IgD-negative memory B cell (primary cell): ENCODE measurements around the gene RAB28. TPM values are rescaled to one million over a fixed set of nuclear protein-coding genes. Genes with fewer than 3 reads are reported as not detected.
A peak's percentile ranks its signal among the peaks of the same experiment; 100 is the strongest.

Experiments
- H3K27ac Mint-ChIP-seq, 3 donors: one replicate each; pipeline ENCODE4 v1.8.0; 2020 to 2022; ENCODE audit warnings: mild to moderate bottlenecking in 3 of 3, mixed read lengths in 3 of 3, moderate library complexity in 1 of 3
- H3K27me3 Mint-ChIP-seq: one replicate; pipeline ENCODE4 v1.8.0; 2021; ENCODE audit warnings: mixed read lengths
- H3K36me3 Mint-ChIP-seq: one replicate; pipeline ENCODE4 v1.8.0; 2020; ENCODE audit warnings: mild to moderate bottlenecking, mixed read lengths
- H3K4me1 Mint-ChIP-seq, 3 donors: one replicate each; pipeline ENCODE4 v1.8.0; 2020 to 2022; ENCODE audit warnings: mixed read lengths in 3 of 3, mild to moderate bottlenecking in 1 of 3
- H3K4me3 Mint-ChIP-seq, 4 donors: one replicate each; pipeline ENCODE4 v1.8.0; 2020 to 2022; ENCODE audit warnings: mild to moderate bottlenecking in 4 of 4, mixed read lengths in 4 of 4, moderate library complexity in 3 of 4
- H3K9me3 Mint-ChIP-seq, 3 donors: one replicate each; pipeline ENCODE4 v1.8.0; 2020 to 2021; ENCODE audit warnings: mixed read lengths in 3 of 3, mild to moderate bottlenecking in 1 of 3
- polyA plus RNA-seq: library from polyadenylated mRNA; unstranded; fragments of 300-500 nt; fragmentation: Illumina TruSeq; gene quantifications from one replicate; pipeline ENCODE4 v1.2.3, GENCODE V29; 2021

Gene RAB28
- polyA plus RNA-seq, 1 donor from 2014 or later, result 12.1 TPM

- H3K9me3 Mint-ChIP-seq, result peaks cover 0 to 8% (median 6%) of the 10 kb centered on the region in 3 donors
- H3K36me3 Mint-ChIP-seq, result peaks cover 7% of the 10 kb centered on the region
Measured at GRCh38 chr4:13348216-13348615, 135.9 kb downstream of the RAB28 start.

GRCh38 chr4:13347517-13348125 is 136.5 kb downstream of the RAB28 start:
- peaks cover 3% of the 10 kb centered on the region for H3K36me3 Mint-ChIP-seq

More at GRCh38 chr4:13348216-13348615, 135.9 kb downstream of the RAB28 start:
- Mint-ChIP-seq H3K27ac (no peak overlapping the region), H3K4me3 (no peak overlapping the region), H3K27me3 (no peaks in the 10 kb centered on the region), H3K4me1 (no peaks in the 10 kb centered on the region)

GRCh38 chr4:13344216-13344615 is 139.9 kb downstream of the RAB28 start:
- H3K27me3 Mint-ChIP-seq, result no peaks in the 10 kb centered on the region
- no peaks in the 10 kb centered on the region for H3K4me1 Mint-ChIP-seq
- H3K9me3 Mint-ChIP-seq, result peaks cover 0 to 5% (median 0%) of the 10 kb centered on the region in 3 donors
- H3K4me3 Mint-ChIP-seq, result no peak overlapping the region
- no peak overlapping the region for H3K27ac Mint-ChIP-seq
- H3K36me3 Mint-ChIP-seq, result no peaks in the 10 kb centered on the region

More at GRCh38 chr4:13347517-13348125, 136.5 kb downstream of the RAB28 start:
- no peak overlapping the region for H3K27ac Mint-ChIP-seq
- no peaks in the 10 kb centered on the region for H3K27me3 Mint-ChIP-seq
- peaks cover 0 to 7% (median 6%) of the 10 kb centered on the region in 3 donors for H3K9me3 Mint-ChIP-seq
- H3K4me1 Mint-ChIP-seq, result no peaks in the 10 kb centered on the region
- H3K4me3 Mint-ChIP-seq, result no peak overlapping the region

- Mint-ChIP-seq H3K4me3 (no peak overlapping the region), H3K4me1 (peaks cover 0 to 2% (median 0%) of the 10 kb centered on the region in 3 donors), H3K27ac (no peak overlapping the region), H3K27me3 (no peaks in the 10 kb centered on the region), H3K36me3 (peaks cover 7% of the 10 kb centered on the region), H3K9me3 (peaks cover 0 to 3% (median 2%) of the 10 kb centered on the region in 3 donors)
Measured at GRCh38 chr4:13340672-13341071, 143.5 kb downstream of the RAB28 start.

- no peaks in the 10 kb centered on the region for H3K27me3 Mint-ChIP-seq
- H3K9me3 Mint-ChIP-seq, result no peaks in the 10 kb centered on the region
- peaks cover 6% of the 10 kb centered on the region for H3K36me3 Mint-ChIP-seq
- peak overlapping the region in 1 of 4 donors; percentile 89 for H3K4me3 Mint-ChIP-seq
- peaks cover 0 to 2% (median 0%) of the 10 kb centered on the region in 3 donors for H3K4me1 Mint-ChIP-seq
- peak overlapping the region in 1 of 3 donors; percentile 35 for H3K27ac Mint-ChIP-seq
Measured at GRCh38 chr4:13331827-13332226, 152.3 kb downstream of the RAB28 start.

GRCh38 chr4:13329963-13330362 is 154.2 kb downstream of the RAB28 start:
- no peaks in the 10 kb centered on the region for H3K27me3 Mint-ChIP-seq
- peaks cover 0 to 2% (median 0%) of the 10 kb centered on the region in 3 donors for H3K4me1 Mint-ChIP-seq
- peaks cover 10% of the 10 kb centered on the region for H3K36me3 Mint-ChIP-seq
- no peaks in the 10 kb centered on the region for H3K9me3 Mint-ChIP-seq
- H3K4me3 Mint-ChIP-seq, result no peak overlapping the region
- H3K27ac Mint-ChIP-seq, result no peak overlapping the region

GRCh38 chr4:13329340-13329850 is 154.7 kb downstream of the RAB28 start:
- H3K27ac Mint-ChIP-seq, result no peak overlapping the region
- no peak overlapping the region for H3K4me3 Mint-ChIP-seq
- peaks cover 0 to 2% (median 0%) of the 10 kb centered on the region in 3 donors for H3K4me1 Mint-ChIP-seq
- no peaks in the 10 kb centered on the region for H3K27me3 Mint-ChIP-seq
- no peaks in the 10 kb centered on the region for H3K9me3 Mint-ChIP-seq
- H3K36me3 Mint-ChIP-seq, result peaks cover 13% of the 10 kb centered on the region

- H3K36me3 Mint-ChIP-seq, result peaks cover 11% of the 10 kb centered on the region
- peaks cover 0 to 2% (median 0%) of the 10 kb centered on the region in 3 donors for H3K4me1 Mint-ChIP-seq
- H3K4me3 Mint-ChIP-seq, result no peak overlapping the region
- no peak overlapping the region for H3K27ac Mint-ChIP-seq
- H3K27me3 Mint-ChIP-seq, result no peaks in the 10 kb centered on the region
- H3K9me3 Mint-ChIP-seq, result no peaks in the 10 kb centered on the region
Measured at GRCh38 chr4:13328591-13328990, 155.5 kb downstream of the RAB28 start.

- no peak overlapping the region for H3K27ac Mint-ChIP-seq
- no peak overlapping the region for H3K4me3 Mint-ChIP-seq
- H3K27me3 Mint-ChIP-seq, result no peaks in the 10 kb centered on the region
- no peaks in the 10 kb centered on the region for H3K9me3 Mint-ChIP-seq
- H3K4me1 Mint-ChIP-seq, result peaks cover 0 to 3% (median 0%) of the 10 kb centered on the region in 3 donors
- peaks cover 11% of the 10 kb centered on the region for H3K36me3 Mint-ChIP-seq
Measured at GRCh38 chr4:13327991-13328390, 156.1 kb downstream of the RAB28 start.

GRCh38 chr4:13325744-13326143 is 158.4 kb downstream of the RAB28 start:
- H3K4me3 Mint-ChIP-seq, result no peak overlapping the region
- no peak overlapping the region for H3K27ac Mint-ChIP-seq
- peaks cover 3 to 10% (median 3%) of the 10 kb centered on the region in 3 donors for H3K9me3 Mint-ChIP-seq
- peaks cover 7% of the 10 kb centered on the region for H3K36me3 Mint-ChIP-seq
- H3K4me1 Mint-ChIP-seq, result peaks cover 0 to 4% (median 0%) of the 10 kb centered on the region in 3 donors
- no peaks in the 10 kb centered on the region for H3K27me3 Mint-ChIP-seq

GRCh38 chr4:13323921-13324320 is 160.2 kb downstream of the RAB28 start:
- H3K27ac Mint-ChIP-seq, result no peak overlapping the region

GRCh38 chr4:13322681-13323101 is 161.4 kb downstream of the RAB28 start:
- H3K36me3 Mint-ChIP-seq, result peaks cover 12% of the 10 kb centered on the region
- peaks cover 3 to 10% (median 3%) of the 10 kb centered on the region in 3 donors for H3K9me3 Mint-ChIP-seq
- peaks cover 0 to 2% (median 0%) of the 10 kb centered on the region in 3 donors for H3K4me1 Mint-ChIP-seq
- H3K27me3 Mint-ChIP-seq, result no peaks in the 10 kb centered on the region
- no peak overlapping the region for H3K27ac Mint-ChIP-seq
- no peak overlapping the region for H3K4me3 Mint-ChIP-seq

More at GRCh38 chr4:13323921-13324320, 160.2 kb downstream of the RAB28 start:
- Mint-ChIP-seq H3K4me1 (peaks cover 0 to 4% (median 0%) of the 10 kb centered on the region in 3 donors), H3K36me3 (peaks cover 12% of the 10 kb centered on the region), H3K27me3 (no peaks in the 10 kb centered on the region), H3K4me3 (no peak overlapping the region), H3K9me3 (peaks cover 3 to 10% (median 3%) of the 10 kb centered on the region in 3 donors)

Other genes starting within 250 kb of the RAB28 start
- gene NKX3-2, start 60.2 kb upstream of the RAB28 start, polyA plus RNA-seq, result not detected
- 6.5 TPM for gene BOD1L1, start 143.4 kb upstream of the RAB28 start, polyA plus RNA-seq